ENCODE results near the gene CADPS.

CADPS gene

GRCh38 chr3:62481962-62482361, 393.3 kb downstream of the CADPS start:
- no peak for DNase-seq

GRCh38 chr3:62480056-62480455, 395.2 kb downstream of the CADPS start:
- no peak for DNase-seq

- no peak for DNase-seq
These were observed 395.9 kb downstream of the CADPS start for GRCh38 chr3:62479326-62479725.

GRCh38 chr3:62475306-62475705, 399.9 kb downstream of the CADPS start:
- no peak for DNase-seq

- DNase-seq: no peak
These were observed 407.1 kb downstream of the CADPS start for GRCh38 chr3:62467966-62468722.

- DNase-seq: no peak
These were observed 412.4 kb downstream of the CADPS start for GRCh38 chr3:62462788-62463187.

GRCh38 chr3:62462104-62462762, 413.0 kb downstream of the CADPS start:
- DNase-seq: no peak

GRCh38 chr3:62454916-62455315, 420.3 kb downstream of the CADPS start:
- no peak for DNase-seq

GRCh38 chr3:62453448-62453847, 421.8 kb downstream of the CADPS start:
- no peak for DNase-seq

- DNase-seq: no peak
These were observed 423.9 kb downstream of the CADPS start for GRCh38 chr3:62451211-62451887.

GRCh38 chr3:62446337-62446940, 428.8 kb downstream of the CADPS start:
- DNase-seq: no peak

- no peak for DNase-seq
These were observed 429.9 kb downstream of the CADPS start for GRCh38 chr3:62445275-62445674.

- no peak for DNase-seq
These were observed 435.2 kb downstream of the CADPS start for GRCh38 chr3:62439978-62440377.

- DNase-seq: no peak
These were observed 435.9 kb downstream of the CADPS start for GRCh38 chr3:62439176-62439813.

GRCh38 chr3:62436785-62437184, 438.4 kb downstream of the CADPS start:
- DNase-seq: no peak

GRCh38 chr3:62433396-62433795, 441.8 kb downstream of the CADPS start:
- DNase-seq: no peak

GRCh38 chr3:62421207-62421606, 454.0 kb downstream of the CADPS start:
- no peak for DNase-seq

GRCh38 chr3:62416144-62416543, 459.1 kb downstream of the CADPS start:
- DNase-seq: no peak

GRCh38 chr3:62415312-62415801, 459.9 kb downstream of the CADPS start:
- no peak for DNase-seq

- DNase-seq: no peak
These were observed 460.4 kb downstream of the CADPS start for GRCh38 chr3:62414786-62415185.

- DNase-seq: no peak
These were observed 461.5 kb downstream of the CADPS start for GRCh38 chr3:62413687-62414086.

GRCh38 chr3:62406945-62407344, 468.3 kb downstream of the CADPS start:
- no peak for DNase-seq

- DNase-seq: no peak
These were observed 469.6 kb downstream of the CADPS start for GRCh38 chr3:62405566-62405965.
